ENCODE results near the gene ADD2.

The ADD2 gene

DNA sequence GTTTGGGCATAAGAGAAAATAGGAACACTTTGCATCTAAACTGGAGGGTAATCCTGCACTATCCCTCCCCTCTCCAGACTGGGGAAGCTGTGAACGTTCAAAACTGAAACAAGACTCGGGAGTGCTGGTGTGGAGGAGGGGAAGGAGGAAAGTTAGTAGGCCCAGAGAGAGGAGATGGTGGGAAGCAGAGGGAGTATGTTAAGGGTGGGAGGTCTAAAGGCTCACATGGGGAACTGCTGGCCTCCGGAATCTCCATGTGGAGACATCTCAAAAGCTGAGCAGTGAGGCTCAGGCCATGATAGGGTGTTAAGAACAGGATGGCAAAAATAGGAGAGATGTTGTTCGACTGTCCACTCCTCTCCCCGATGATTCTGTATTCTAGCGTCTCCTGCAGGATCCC lies 47.9 kb downstream of the ADD2 start:
- TF ChIP-seq CTCF (IDR thresholded peaks at IDR 0.05; ENCODE audit: borderline replicate concordance, insufficient read depth, low read depth, low read length), result no peak
- H3K4me3 ChIP-seq (ENCODE audit: low read depth, low read length), result no peak overlapping the region

- TF ChIP-seq CTCF (IDR thresholded peaks at IDR 0.05; ENCODE audit: borderline replicate concordance, insufficient read depth, low read depth, low read length), result no peak
- no peak overlapping the region for H3K4me3 ChIP-seq (ENCODE audit: low read depth, low read length)
Measured at GRCh38 chr2:70719231-70719630, 48.8 kb downstream of the ADD2 start.

DNA sequence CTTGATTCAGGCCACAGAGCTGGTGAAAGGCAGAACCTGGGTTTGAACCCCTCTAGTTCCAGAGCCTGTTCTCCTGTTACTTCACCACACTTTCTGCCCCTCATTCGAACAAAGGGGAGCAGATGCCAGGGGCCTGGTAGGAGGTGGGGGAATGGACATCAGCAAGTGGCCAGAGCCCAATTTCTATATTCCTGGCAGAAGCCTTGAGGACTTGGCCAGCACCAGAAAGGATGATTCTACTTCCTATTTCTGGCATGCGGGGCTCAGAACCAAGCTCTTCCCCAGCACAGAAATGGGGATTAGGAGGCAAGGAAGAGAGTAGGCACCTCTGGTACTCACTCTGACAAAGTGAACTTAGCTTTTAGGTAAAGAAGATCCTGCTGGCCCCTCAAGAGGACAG lies 49.3 kb downstream of the ADD2 start:
- H3K4me3 ChIP-seq (ENCODE audit: low read depth, low read length), result no peak overlapping the region
- no peak for TF ChIP-seq CTCF (IDR thresholded peaks at IDR 0.05; ENCODE audit: borderline replicate concordance, insufficient read depth, low read depth, low read length)

GRCh38 chr2:70718241-70718640 lies 49.8 kb downstream of the ADD2 start:
- no peak overlapping the region for H3K4me3 ChIP-seq (ENCODE audit: low read depth, low read length)
- TF ChIP-seq CTCF (IDR thresholded peaks at IDR 0.05; ENCODE audit: borderline replicate concordance, insufficient read depth, low read depth, low read length), result no peak

DNA sequence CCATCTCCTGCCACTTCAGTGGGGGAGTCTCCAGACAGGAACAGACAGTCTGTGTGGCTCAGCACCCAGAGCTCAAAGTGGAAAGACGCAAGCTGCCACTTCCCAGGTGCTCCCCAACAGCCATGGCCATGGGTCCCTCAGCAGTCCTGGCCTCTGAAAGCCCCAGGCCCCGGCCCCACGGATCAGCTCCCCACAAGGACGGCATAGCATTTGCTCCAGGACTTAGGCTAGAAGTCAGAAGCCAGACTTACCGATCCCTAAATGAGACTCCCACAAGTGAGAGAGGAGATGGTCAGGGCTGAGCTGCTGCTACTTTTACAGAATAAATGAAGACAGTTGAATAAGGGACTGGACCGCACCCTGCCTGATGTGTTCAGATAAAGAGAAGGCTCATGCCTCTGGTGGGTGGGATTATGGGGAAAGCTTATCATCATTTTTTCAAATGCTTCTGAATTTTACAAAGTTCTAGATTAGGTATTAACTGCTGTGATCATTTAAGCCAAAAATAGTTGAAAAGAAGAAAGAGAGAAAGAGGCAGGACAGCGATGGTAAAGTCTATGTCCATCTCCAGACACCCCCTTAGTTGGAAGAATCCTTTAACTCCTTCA lies 50.5 kb downstream of the ADD2 start:
- H3K4me3 ChIP-seq (ENCODE audit: low read depth, low read length), result no peak overlapping the region
- no peak for TF ChIP-seq CTCF (IDR thresholded peaks at IDR 0.05; ENCODE audit: borderline replicate concordance, insufficient read depth, low read depth, low read length)

DNA sequence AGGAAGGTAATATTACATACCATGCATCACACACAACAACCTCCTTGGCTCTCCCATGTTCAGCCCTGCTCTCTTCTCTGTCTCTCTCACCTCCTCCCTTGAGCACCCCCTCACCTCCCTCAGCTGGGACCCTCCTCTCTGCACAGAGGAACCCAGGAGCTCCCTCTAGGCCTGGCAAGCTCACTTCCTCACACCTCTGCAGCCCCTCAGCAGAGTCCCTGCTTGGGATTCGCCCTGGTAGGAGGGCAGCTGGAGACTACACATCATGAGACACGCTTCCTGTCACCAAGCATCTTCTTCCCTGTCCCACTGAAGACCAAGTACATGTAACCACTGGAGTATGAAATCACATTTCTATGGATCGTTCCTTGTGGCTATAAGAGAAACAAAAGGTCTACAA lies 51.0 kb downstream of the ADD2 start:
- no peak for TF ChIP-seq CTCF (IDR thresholded peaks at IDR 0.05; ENCODE audit: borderline replicate concordance, insufficient read depth, low read depth, low read length)
- H3K4me3 ChIP-seq (ENCODE audit: low read depth, low read length), result no peak overlapping the region

- no peak for TF ChIP-seq CTCF (IDR thresholded peaks at IDR 0.05; ENCODE audit: borderline replicate concordance, insufficient read depth, low read depth, low read length)
- no peak overlapping the region for H3K4me3 ChIP-seq (ENCODE audit: low read depth, low read length)
Measured at GRCh38 chr2:70716131-70716743, 51.8 kb downstream of the ADD2 start.
